ENCODE data around the gene CILP2.

CILP2 gene

DNA sequence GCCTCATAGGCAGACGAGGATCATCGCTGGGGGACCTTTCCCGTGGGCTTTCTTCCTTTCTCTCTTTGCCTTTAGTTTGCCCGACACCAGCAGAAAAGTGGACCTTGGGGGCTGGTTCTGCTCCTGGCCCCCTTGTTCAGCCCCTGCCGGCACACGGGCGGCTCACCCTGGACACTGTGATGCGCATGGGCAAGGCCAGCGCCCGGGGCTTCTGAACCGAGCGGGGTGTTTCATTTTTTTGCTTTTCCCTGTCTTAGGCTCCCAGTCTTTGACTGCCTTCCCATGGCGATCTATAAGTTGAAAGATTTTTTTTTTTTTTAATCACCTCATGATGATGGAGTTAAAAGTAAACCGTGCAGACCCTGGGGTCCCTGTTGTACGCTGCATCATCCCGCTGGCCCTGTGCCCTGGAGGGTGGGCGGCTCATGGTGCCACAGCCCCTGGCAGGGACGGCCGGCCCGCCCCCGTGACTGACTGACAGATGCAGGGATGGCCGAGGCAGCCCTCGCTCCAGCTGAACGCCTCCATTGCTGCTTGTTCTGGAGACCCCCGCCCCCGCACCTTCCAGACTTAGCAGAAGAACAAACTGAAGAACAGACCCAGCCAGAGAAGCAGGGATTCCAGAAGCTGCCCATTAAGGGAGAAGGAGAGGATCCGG, 32.3 kb upstream of the CILP2 start:
- in situ Hi-C loops (cut with MboI; ENCODE audit: low sequenced_read_pairs): no loop called here

DNA sequence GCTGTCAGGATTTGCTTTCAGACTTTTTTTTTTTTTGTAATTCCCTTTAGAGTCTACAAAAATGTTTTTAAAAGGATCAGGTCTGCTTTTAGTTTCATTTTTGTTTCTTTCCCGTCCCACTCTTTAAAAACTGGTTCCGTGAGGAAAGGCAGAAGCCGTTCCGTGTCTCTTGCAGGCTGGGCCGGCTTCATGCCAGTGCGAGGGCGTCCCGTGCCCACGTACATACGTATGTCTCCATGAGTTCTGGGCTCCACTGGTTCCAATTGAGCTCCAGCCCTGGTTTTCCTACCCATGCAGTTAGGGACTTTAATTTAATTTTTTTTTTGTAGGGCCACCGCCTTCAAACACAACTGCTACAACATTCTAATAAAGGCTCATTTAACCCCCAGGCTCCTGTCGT, 31.5 kb upstream of the CILP2 start:
- in situ Hi-C loops (cut with MboI; ENCODE audit: low sequenced_read_pairs): no loop called here

DNA sequence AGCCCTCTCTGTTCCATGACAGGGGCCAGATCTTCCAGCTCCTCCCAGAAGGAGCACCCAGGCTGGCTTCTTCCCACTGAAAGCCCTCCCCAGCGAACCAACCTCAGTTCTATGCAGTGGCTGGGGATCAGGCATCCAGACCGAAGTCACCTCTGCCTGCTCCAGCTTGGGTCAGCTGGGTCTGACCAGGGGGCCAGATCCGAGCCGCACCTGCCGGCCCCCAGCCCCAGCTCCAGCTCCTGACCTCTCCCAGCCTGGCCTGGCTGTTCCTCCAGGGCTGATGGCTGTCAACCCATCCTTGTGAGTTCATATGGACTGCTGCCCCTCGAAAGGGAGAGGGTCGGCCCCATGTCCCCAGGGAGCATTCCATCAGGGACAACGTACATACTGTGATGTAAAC, 30.7 kb upstream of the CILP2 start:
- in situ Hi-C loops (cut with MboI; ENCODE audit: low sequenced_read_pairs): no loop called here

DNA sequence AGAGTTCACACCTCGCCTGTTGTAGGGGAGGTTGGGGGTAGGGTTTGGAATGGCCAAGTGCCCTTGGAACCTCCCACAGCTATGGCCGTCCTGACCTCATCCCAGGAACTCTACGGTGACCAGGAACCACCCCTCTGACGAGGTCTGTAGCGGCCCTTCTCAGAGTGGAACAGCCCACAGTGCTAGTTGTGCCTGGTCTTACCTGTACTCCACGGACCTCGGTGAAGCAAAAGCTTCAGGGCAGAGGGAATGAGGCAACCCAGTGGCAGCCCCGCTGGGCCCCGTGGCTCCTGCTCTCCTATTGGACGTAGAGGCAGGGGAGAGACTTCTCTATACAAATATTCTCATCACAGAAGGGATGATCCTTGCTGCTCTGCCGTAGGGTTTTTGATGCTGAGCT, 29.8 kb upstream of the CILP2 start:
- in situ Hi-C loops (cut with MboI; ENCODE audit: low sequenced_read_pairs): no loop called here

DNA sequence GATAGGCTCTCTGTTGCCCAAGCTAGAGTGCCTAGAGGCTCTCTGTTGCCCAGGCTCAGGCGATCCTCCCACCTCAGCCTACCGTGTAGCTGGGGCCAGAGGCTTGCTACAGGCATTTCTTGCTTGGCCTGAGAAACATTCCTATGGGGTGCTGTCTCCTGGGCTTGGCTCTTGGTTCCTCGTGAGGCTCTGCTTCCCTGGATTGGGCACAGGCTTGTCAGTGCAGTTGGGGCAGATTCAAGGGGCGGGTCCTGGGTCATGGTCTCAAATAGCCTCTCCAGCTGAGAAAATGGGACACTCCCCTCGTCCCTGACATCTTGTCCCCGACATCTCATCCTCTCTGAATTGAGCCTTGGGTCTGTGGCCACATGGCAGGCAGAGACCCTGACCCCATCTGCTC, 27.6 kb upstream of the CILP2 start:
- in situ Hi-C loops (cut with MboI; ENCODE audit: low sequenced_read_pairs): no loop called here

DNA sequence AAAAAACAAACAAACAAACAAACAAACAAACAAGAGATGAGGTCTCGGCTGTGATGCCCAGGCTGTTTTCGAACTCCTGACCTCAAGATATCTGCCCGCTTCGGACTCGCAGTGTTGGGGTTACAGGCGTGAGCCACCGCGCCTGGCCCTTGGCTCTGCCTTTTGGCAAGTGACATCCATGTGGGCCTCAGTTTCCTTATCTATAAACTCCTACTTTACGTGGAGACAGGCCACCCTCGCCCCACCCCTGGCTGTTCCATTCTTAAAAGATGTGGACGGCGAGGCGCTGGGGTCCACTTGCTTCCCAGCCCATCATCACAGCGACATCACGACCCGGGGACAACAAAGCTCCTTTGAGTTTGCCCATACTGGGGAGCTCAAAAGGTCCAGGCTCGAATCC, 24.4 kb upstream of the CILP2 start:
- in situ Hi-C loops (cut with MboI; ENCODE audit: low sequenced_read_pairs): no loop called here

DNA sequence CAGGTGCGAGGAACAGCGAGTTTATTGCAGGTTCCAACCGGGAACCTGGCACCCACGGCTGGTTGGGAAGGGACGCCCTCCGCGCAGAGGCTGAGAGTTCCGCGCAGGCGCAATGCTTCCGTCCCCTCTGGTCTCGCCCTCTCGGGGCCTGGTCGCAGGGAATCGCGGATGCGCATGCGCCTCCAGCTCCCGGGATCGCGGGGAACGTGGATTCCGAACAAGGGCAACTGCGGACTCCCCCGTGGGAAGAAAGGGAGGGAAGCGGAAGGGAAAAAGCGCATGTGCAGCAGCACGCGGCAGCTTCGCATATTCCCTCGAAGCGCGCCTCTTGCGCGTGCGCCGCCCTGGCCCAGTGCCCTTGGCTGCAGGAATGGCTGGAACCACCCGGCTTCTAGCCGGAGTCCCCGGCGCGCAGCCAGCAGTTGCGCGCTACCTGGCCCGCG, 23.8 kb upstream of the CILP2 start:
- in situ Hi-C loops (cut with MboI; ENCODE audit: low sequenced_read_pairs): no loop called here

DNA sequence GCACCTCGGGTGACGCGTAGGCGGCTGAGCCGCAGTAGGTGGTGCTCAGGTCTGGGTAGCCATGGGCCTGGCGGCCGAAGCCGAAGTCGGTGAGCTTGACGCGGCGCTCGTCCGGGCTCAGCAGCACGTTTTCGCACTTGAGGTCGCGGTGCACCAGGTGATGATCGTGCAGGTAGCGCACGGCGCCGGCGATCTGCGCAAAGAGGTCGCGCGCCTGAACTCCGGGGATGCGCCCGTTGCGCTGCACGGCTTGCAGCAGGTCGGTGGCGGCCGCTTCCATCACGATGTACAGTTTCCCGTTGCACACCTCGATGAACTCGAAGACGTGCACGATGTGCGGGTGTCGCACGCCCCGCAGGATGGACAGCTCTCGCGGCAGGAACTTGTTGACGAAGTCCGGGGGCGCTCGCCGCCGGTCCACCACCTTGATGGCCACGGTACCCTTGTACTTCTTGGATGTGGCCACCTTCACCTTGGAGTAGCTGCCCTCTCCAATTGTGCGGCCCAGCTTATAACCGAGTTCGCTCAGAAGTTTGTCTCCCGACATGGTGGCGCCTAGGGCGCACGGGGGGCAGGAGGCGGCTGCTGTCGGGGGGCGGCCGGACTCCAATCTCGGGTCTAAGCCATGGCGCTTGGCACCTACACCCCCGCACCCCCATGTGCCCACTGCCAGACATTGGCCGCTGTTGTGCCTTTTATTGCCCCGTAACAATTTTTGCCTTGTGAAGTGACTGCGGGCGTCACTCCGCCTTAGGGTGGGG, 23.0 kb upstream of the CILP2 start, which contains the start of gene TSSK6:
TSS of gene TSSK6 (minus strand) at position 668 of the 761 bp plus-strand sequence. CDS start at position 547, 121 bp downstream.
- in situ Hi-C loops (cut with MboI; ENCODE audit: low sequenced_read_pairs): no loop called here

DNA sequence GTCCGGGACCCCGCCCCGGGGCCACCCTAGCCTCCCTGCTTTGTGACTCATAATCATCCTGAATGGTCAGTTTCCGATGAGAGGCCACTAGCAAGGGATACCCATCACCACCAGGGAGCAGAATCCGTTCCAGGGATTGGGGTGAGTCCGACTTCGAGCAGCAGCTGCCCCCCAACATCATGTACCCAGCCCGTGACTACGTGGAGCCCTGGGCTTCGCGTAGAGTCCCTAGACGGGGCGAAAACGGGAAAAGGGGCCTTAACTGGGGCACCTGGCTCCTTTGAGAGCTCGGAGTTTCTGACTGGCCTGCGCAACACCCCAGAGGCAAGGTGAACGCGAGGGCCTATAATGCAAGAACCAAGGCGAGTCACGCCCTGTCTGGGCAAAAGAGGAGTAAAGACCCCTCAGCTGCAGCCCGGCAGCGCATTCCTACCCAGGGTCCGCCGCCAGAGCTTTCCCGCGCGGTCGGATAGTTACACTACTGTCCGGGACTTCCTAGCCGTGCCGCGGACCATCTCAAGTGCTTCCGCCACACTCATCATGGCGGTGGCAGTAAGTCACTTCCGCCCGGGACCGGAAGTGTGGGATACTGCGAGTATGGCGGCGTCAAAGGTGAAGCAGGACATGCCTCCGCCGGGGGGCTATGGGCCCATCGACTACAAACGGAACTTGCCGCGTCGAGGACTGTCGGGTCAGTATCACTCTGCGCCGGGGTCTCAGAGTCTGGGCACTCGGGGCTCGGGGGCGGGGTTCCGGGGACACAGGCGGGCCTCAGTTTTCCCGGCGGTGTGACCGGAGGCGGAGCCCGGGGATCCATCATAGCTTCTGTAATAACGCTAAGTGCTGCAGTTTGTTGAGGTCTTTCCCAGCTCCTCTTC, 22.2 kb upstream of the CILP2 start, which contains the start of gene NDUFA13:
TSS of gene NDUFA13 (plus strand) at position 584 of the 878 bp plus-strand sequence. CDS start at position 598, 14 bp downstream.
- in situ Hi-C loops (cut with MboI; ENCODE audit: low sequenced_read_pairs): no loop called here

DNA sequence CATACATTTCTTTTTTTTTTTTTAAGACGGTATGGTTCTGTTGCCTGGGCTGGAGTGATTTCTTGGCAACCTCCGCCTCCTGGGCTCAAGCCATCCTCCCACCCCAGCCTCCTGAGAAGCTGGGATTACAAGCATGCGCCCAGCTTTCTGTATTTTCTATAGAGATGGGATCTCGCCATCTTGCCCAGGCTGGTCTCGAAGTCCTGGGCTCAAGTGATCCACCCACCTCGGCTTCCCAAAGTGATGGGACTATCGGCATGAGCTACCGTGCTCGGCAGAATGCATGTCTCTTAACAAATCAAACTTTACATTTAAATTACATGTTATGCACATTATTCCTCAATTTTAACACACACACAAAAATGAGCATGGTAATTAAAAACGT, 20.8 kb upstream of the CILP2 start:
- in situ Hi-C loops (cut with MboI; ENCODE audit: low sequenced_read_pairs): no loop called here

DNA sequence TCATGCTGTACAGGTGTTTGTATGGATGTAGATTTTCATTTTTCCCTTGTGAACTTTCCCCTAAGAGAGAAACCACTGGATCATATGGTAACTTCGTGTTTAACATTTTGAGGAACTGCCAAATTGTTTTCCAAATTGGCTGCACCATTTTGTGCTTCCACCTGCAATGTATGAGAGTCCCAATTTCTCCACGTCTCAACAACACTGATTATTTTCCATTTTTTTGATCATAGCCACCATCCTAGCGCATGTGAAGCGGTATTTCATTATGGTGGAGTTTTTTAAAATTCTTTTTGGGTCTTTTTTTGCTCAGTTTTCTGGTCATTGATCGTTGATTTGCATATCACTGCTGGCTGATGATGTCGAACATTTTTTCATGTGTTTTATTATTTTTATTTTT, 17.1 kb upstream of the CILP2 start:
- in situ Hi-C loops (cut with MboI; ENCODE audit: low sequenced_read_pairs): no loop called here

DNA sequence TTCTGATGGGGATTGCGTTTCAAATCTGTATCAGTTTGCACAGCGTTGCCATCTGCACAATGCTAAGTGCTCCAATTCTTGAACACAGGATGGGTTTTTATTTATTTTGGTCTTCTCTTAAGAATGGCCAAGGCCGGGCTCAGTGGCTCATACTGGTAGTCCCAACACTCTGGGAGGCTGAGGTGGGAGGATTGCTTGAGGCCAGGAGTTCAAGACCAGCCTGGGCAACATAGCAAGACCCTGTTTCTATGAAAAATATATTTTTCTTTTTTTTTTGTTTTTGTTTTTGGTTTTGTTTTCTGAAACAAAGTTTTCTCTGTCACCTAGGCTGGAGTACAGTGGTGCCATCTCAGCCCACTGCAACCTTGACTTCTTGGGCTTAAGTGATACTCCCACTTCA, 14.9 kb upstream of the CILP2 start:
- in situ Hi-C loops (cut with MboI; ENCODE audit: low sequenced_read_pairs): no loop called here

DNA sequence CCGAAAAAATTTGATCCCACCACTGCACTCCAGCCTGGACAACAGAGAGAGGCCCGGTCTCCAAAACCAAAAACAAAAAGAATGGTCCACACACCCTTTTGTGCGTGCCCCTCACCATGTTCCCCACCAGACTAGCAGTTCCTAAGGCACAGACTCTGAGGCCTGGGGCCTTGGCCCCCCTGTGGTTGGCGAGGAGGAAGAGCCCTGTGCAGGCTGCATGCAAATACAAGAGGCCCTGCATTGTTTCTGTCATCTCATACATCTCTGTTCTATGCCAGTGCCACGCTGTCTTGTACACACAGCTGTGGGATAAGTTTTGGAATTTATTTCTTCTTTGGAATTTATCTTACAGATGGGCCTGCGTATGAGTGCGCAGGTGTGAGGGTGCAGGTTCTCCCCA, 14.0 kb upstream of the CILP2 start:
- in situ Hi-C loops (cut with MboI; ENCODE audit: low sequenced_read_pairs): no loop called here

DNA sequence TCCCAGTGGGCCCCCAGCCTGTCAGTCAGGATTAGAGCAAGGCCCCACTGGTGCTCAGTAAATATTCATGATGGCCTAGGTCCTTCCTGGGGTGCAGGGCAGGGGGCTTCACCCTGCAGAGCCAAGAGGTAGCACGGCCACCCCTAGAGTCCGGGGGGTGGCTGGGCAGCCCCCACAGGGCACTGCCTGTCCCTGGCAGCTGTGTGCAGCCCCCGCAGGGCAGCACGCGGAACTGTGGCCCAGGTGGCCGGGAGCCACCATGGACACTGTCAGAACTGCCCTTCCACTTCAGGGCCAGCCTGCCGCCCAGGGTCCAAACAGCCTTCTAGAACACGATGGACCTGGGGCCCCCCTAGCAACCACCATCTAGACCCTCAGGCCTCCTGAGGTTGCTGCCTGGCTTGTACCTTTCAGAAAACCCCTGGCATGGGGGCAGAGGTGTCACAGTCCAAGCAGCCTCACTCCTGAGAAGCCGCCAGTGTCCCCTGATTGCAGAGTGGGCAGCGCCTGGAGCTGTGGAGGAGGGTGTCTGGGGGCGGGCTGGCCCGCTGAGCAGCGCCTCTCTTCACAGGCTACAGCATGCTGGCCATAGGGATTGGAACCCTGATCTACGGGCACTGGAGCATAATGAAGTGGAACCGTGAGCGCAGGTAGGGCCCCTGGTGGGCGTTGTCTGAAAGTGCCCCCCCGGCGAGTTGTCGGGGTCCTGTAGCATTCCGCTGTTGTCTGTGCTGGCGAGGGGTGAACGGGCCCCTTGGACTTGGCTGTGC, 12.3 kb upstream of the CILP2 start:
- in situ Hi-C loops (cut with MboI; ENCODE audit: low sequenced_read_pairs): no loop called here

DNA sequence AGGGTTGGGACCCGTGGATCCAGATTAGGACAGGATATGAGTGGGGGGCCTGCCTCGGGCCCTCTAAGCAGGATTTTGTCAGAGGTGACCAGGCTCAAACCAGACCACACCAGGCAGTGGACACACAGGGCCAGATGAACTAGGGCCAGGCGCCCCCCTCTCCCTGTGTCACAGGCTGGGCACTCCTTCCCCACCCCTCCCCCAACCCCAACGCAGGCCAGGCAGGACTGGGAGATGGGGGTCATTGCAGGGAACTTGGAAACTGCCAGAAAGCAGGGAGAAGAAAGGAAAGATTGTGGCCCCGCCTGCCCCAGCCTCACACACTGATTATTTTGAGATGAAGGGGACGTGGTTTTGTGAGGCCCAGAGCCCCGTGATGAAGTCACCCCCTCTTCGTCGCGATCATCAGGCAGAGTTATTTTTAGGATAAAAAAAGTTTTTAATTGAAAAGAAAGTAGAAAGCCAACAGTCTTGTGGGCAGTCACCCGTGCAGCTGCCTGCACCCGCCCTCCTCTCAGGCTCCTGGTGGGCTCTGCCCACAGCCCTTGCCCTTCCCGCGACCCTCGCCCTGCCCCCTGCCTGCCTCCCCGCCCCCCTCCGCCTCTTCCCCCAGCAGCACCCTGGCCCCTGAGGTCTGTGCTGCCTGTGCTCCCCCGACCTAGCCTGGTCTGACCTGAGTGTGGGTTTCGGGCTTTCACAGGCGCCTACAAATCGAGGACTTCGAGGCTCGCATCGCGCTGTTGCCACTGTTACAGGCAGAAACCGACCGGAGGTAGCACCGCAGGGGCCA, 11.3 kb upstream of the CILP2 start:
- in situ Hi-C loops (cut with MboI; ENCODE audit: low sequenced_read_pairs): no loop called here

DNA sequence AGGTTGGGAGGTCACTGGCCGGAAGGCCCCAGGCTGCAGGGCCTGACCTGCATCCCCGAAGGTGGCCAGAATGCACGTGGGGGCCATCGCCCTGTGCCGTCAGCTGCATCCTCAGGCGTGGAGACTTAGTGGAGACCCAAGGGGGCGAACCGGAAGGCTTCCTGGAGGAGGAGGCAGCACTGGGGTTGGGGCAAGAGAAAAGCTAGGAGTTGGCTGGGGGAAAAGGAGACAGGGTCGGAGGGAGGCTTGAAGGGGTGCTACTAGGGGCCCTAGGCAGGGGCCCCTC, 10.8 kb upstream of the CILP2 start:
- in situ Hi-C loops (cut with MboI; ENCODE audit: low sequenced_read_pairs): no loop called here

DNA sequence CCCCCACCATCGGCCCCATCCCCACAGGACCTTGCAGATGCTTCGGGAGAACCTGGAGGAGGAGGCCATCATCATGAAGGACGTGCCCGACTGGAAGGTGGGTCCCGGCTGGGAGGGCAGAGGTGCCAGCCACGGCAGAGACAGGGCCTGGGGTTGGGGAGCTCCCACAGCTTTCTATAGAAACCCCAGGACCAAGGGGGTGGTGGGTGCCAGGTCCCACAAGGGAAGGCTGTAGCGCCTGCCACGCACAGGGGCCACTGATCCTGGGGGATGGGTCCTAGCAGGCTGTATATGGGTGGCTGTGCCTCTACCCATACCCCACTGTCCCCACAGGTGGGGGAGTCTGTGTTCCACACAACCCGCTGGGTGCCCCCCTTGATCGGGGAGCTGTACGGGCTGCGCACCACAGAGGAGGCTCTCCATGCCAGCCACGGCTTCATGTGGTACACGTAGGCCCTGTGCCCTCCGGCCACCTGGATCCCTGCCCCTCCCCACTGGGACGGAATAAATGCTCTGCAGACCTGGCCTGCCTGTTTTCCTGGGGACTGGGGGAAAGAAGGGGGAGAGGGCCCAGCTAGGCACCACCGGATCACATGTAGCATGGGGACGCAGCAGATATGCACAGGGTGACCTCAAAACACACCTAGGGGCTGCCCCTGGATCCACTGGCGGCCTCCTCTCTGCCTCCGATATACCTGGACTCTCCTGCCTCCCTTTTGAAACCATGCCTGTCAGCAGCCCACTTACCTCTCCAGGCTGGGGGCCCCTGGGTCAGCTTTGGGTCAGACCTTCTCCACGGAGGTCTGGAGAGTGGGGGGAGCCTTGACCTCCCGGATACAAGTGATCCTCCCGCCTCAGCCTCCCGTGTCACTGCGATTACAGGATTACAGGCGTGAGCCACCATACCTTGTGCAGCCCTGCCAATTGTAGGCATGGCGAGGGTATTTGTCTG, 10.1 kb upstream of the CILP2 start:
- in situ Hi-C loops (cut with MboI; ENCODE audit: low sequenced_read_pairs): no loop called here

DNA sequence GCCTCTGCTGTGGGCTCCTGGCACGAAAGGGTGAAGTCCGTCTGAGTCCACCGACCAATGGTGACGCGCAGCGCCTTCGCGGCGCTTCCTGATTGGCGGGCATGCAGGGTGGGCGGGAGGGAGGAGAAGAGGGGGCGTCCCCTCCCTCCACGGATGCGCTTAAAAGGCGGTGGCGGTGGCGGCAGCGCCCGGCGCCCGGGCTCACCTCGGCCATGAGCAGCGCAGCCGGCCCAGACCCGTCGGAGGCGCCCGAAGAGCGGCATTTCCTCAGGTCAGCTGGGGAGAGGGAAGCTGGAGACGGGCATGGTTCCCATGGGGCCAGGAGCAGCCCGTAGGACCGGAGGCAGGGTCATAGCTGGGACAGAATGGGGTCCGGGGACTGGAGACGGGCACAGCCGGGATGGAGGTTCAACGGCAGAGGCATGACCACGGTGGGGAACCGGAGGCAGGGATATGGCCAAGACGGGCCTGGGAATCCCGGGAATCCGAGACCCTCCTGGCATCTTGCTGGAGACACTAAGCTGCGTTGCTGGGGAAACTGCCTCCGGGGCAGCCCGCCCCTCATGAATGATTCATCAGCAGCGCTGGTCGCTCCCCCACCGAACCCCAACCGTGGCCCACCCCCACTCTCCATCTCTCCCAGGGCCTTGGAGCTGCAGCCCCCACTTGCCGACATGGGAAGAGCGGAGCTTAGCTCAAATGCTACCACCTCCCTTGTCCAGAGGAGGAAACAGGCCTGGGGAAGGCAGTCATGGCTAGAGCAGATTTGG, 9.2 kb upstream of the CILP2 start, which contains the start of gene YJEFN3:
TSS of gene YJEFN3 (plus strand) at position 191 of the 770 bp plus-strand sequence. CDS start at position 213, 22 bp downstream.
- in situ Hi-C loops (cut with MboI; ENCODE audit: low sequenced_read_pairs): no loop called here

Data from hTERT RPE-1 (cell line).